AG09309 (cell line): Measurements from ENCODE around the gene ERC1.

ENCODE experiments used
- DNase-seq: peaks from one replicate; pipeline ENCODE4 v3.0.0-alpha.2; 2010; ENCODE audit warnings: low read depth
- H3K4me3 ChIP-seq: 2 replicates; pipeline ENCODE4 v1.5.1; 2011; ENCODE audit warnings: mild to moderate bottlenecking, low read depth, low read length, moderate library complexity; ENCODE audit not compliant: control insufficient read depth
- TF ChIP-seq, protein P1 (sequence below): IDR thresholded peaks from 2 replicates; pipeline ENCODE4 v1.5.1; 2011; ENCODE audit warnings: mild to moderate bottlenecking, low read depth, low read length, inconsistent platforms; ENCODE audit not compliant: insufficient read depth, control insufficient read depth; ENCODE audit errors: missing control alignments

The ERC1 gene

GRCh38 chr12:1531153-1531653, 540.2 kb downstream of the ERC1 start:
- TF ChIP-seq, protein P1, sequence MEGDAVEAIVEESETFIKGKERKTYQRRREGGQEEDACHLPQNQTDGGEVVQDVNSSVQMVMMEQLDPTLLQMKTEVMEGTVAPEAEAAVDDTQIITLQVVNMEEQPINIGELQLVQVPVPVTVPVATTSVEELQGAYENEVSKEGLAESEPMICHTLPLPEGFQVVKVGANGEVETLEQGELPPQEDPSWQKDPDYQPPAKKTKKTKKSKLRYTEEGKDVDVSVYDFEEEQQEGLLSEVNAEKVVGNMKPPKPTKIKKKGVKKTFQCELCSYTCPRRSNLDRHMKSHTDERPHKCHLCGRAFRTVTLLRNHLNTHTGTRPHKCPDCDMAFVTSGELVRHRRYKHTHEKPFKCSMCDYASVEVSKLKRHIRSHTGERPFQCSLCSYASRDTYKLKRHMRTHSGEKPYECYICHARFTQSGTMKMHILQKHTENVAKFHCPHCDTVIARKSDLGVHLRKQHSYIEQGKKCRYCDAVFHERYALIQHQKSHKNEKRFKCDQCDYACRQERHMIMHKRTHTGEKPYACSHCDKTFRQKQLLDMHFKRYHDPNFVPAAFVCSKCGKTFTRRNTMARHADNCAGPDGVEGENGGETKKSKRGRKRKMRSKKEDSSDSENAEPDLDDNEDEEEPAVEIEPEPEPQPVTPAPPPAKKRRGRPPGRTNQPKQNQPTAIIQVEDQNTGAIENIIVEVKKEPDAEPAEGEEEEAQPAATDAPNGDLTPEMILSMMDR, result no peak
- no peak for DNase-seq
- H3K4me3 ChIP-seq, result peak overlapping the region; percentile 65

- DNase-seq, result no peak
- H3K4me3 ChIP-seq, result peak overlapping the region; percentile 65
- TF ChIP-seq, protein P1, result no peak
These were observed 540.8 kb downstream of the ERC1 start for GRCh38 chr12:1531654-1532374.

DNA sequence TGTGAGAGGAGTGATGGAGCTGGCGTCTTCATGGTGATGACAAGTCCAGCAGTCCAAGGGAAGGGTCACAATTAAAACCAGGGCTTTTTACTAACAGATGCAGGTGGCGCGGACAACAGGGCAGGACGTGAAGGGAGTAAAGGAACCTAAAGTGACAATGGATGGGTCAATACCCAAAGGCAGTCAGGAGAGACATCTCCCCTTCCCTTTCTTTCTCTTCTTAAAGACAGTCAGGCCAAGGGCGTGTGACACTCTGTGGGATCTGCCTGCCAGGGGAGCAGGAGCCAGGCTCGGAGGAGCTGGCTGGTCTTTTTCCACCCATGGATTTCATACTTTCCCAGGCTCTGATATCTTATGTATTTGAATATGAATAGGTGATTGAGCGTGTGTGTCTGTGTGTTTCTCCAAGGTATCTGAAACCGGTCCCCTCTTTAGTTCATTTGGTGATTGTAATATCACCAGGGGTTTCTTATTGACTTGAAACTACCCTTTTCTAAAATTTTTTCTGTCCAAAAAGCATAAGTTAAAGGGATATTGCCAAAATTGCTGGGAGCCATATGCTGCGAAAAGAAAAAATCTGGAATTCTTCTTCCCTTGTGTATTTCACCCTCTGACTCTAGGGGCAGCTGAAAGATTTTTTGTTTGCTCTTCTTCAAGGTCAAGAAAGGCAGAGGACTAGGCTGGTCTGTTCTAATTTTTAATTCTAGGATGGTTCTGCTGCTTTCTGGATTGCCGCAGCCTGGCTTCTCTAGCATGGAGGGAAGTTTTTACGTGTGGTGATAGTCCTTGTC, 541.5 kb downstream of the ERC1 start:
- TF ChIP-seq, protein P1, result peak; percentile 15
- peak overlapping the region; percentile 65 for H3K4me3 ChIP-seq
- DNase-seq, result no peak

DNA sequence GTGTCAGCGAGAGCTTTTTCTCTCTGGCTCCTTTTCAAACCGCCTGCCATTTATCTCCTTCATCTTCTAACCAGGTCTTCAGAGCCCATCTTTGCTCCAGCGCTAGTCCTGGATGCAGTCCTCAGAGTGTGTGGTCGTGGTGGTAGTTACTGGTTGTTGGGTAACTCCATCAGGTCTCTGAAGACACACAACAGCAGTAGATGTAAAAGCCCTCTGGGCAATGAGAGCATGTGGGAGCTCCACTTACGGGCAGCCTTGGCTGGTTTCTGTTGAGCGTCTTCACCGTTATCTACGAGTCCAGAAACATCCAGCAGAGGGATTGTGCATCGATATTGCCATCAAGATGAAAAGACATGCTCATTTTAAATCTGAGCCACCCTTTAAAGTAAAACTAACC, 542.2 kb downstream of the ERC1 start:
- peak overlapping the region; percentile 15; the same call in 1 of the 2 replicates for H3K4me3 ChIP-seq
- TF ChIP-seq, protein P1, result no peak
- DNase-seq, result no peak

- H3K4me3 ChIP-seq, result peak overlapping the region; percentile 15
- no peak for DNase-seq
- TF ChIP-seq, protein P1, result no peak
These were observed 542.7 kb downstream of the ERC1 start for GRCh38 chr12:1533602-1534304.

- no peak for DNase-seq
- H3K4me3 ChIP-seq, result no peak overlapping the region
- TF ChIP-seq, protein P1, result no peak
These were observed 543.7 kb downstream of the ERC1 start for GRCh38 chr12:1534748-1535147.
